RWPE2 (cell line): ENCODE results near the gene MRPL9.
"Not testable (repeated sequence)": the region's sequence is repeated elsewhere in the genome, so short reads cannot be mapped to it uniquely, and the experiment has no call there.

ENCODE experiments used
- ATAC-seq: fragments of 200-7000 bp; cut with Tn5 transposase; 3 replicates; pipeline ENCODE4 v1.9.1; 2021; ENCODE audit warnings: low read depth
- DNase-seq: peaks from one replicate; pipeline ENCODE4 v3.0.0-alpha.2; 2020; ENCODE audit warnings: low spot score
- H3K27ac ChIP-seq: fragments of 450-650 bp; 2 replicates; pipeline ENCODE4 v1.5.1; 2017; ENCODE audit warnings: mild to moderate bottlenecking; ENCODE audit not compliant: poor library complexity, severe bottlenecking
- H3K27me3 ChIP-seq: fragments of 250-450 bp; sonication (Bioruptor Pico); 2 replicates; pipeline ENCODE4 v1.5.1; 2021; ENCODE audit warnings: mild to moderate bottlenecking, moderate library complexity; ENCODE audit not compliant: insufficient read depth, poor library complexity, severe bottlenecking
- H3K36me3 ChIP-seq: fragments of 250-450 bp; sonication (Bioruptor Pico); 2 replicates; pipeline ENCODE4 v1.5.1; 2020; ENCODE audit warnings: low read depth, mild to moderate bottlenecking, moderate library complexity
- H3K4me1 ChIP-seq: fragments of 250-450 bp; sonication (Bioruptor Pico); 2 replicates; pipeline ENCODE4 v1.5.1; 2021; ENCODE audit warnings: mild to moderate bottlenecking, moderate library complexity; ENCODE audit not compliant: insufficient read depth, poor library complexity, severe bottlenecking
- H3K4me3 ChIP-seq: fragments of 250-450 bp; sonication (Bioruptor Pico); 2 replicates; pipeline ENCODE4 v1.5.1; 2021; ENCODE audit warnings: mild to moderate bottlenecking, moderate library complexity; ENCODE audit not compliant: severe bottlenecking
- H3K9me3 ChIP-seq: fragments of 250-450 bp; sonication (Bioruptor Pico); 2 replicates; pipeline ENCODE4 v1.5.1; 2021; ENCODE audit warnings: mild to moderate bottlenecking, moderate library complexity; ENCODE audit not compliant: severe bottlenecking
- CTCF ChIP-seq: fragments of 450-650 bp; IDR thresholded peaks from one replicate; pipeline ENCODE4 v1.5.1; 2017; ENCODE audit warnings: mild to moderate bottlenecking, moderate library complexity; ENCODE audit not compliant: poor library complexity, severe bottlenecking

Gene MRPL9

GRCh38 chr1:151768351-151769066, 5.2 kb upstream of the MRPL9 start:
- H3K36me3 ChIP-seq, H3K9me3 ChIP-seq, H3K4me3 ChIP-seq, DNase-seq, H3K27me3 ChIP-seq: not testable (repeated sequence)
- peak; percentile 66 for ATAC-seq
- peaks cover 28% of the 10 kb centered on the region for H3K4me1 ChIP-seq
- peak overlapping the region; percentile 52 for H3K27ac ChIP-seq

- Histone ChIP-seq H3K27ac (peak overlapping the region; percentile 64), H3K27me3 (no peaks in the 10 kb centered on the region), H3K9me3 (no peaks in the 10 kb centered on the region), H3K4me1 (peaks cover 23% of the 10 kb centered on the region), H3K36me3 (peaks cover 33% of the 10 kb centered on the region), H3K4me3 (peak overlapping the region; percentile 62)
- DNase-seq (no peak), ATAC-seq (no peak)
- no peak for TF ChIP-seq CTCF
These were observed 694 bp upstream of the MRPL9 start for GRCh38 chr1:151763990-151764389.

- peaks cover 17% of the 10 kb centered on the region for H3K4me1 ChIP-seq
- TF ChIP-seq CTCF: no peak
- H3K9me3 ChIP-seq: no peaks in the 10 kb centered on the region
- H3K27me3 ChIP-seq: no peaks in the 10 kb centered on the region
- no peak overlapping the region for H3K27ac ChIP-seq
- DNase-seq (no peak), ATAC-seq (no peak)
- peaks cover 33% of the 10 kb centered on the region for H3K36me3 ChIP-seq
- H3K4me3 ChIP-seq: no peak overlapping the region
These were observed 2.5 kb downstream of the MRPL9 start for GRCh38 chr1:151760597-151761385.

- Histone ChIP-seq H3K4me3 (no peak overlapping the region), H3K27ac (no peak overlapping the region), H3K36me3 (peaks cover 33% of the 10 kb centered on the region), H3K9me3 (no peaks in the 10 kb centered on the region), H3K4me1 (peaks cover 9% of the 10 kb centered on the region), H3K27me3 (no peaks in the 10 kb centered on the region)
- no peak for TF ChIP-seq CTCF
- ATAC-seq (no peak), DNase-seq (no peak)
These were observed 4.1 kb downstream of the MRPL9 start for GRCh38 chr1:151759241-151759640.

GRCh38 chr1:151756291-151756690, 7.0 kb downstream of the MRPL9 start:
- DNase-seq (no peak), ATAC-seq (peak; percentile 76)
- H3K27ac ChIP-seq: no peak overlapping the region
- no peak overlapping the region for H3K4me3 ChIP-seq
- no peak for TF ChIP-seq CTCF
- H3K4me1 ChIP-seq: peaks cover 8% of the 10 kb centered on the region
- H3K27me3 ChIP-seq: no peaks in the 10 kb centered on the region
- no peaks in the 10 kb centered on the region for H3K9me3 ChIP-seq
- peaks cover 20% of the 10 kb centered on the region for H3K36me3 ChIP-seq
